Measurements from ENCODE around the gene KRT85. TPM values are rescaled to one million over a fixed set of nuclear protein-coding genes. Genes with fewer than 3 reads are reported as not detected.

KRT85 gene
- total RNA-seq, 1 donor from 2014 or later: not detected

DNA sequence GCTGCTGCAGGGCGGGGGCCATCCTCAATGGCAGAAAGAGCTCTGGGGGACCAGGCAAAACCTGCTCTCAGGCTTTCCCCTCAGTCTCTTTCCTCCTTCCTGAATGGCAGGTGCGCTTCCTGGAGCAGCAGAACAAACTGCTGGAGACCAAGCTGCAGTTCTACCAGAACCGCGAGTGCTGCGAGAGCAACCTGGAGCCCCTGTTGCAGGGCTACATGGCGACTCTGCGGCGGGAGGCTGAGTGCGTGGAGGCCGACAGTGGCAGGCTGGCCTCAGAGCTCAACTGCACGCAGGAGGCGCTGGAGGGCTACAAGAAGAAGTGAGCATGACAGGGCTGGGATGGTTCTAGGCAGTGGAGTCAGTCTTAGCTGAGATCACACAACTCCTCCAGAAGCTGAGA is 23.2 kb downstream of the KRT85 start:
- Histone ChIP-seq H4K20me1 (ENCODE audit: insufficient read depth, low read length) (no peaks in the 10 kb centered on the region), H3K79me2 (ENCODE audit: insufficient read depth, low read length) (no peaks in the 10 kb centered on the region), H3K4me3 (ENCODE audit: insufficient read depth, low read depth, low read length) (no peak overlapping the region), H3K27me3 (ENCODE audit: insufficient read depth, low read length) (peaks cover 2% of the 10 kb centered on the region), H3K9me3 (ENCODE audit: insufficient read depth, low read depth, low read length) (no peaks in the 10 kb centered on the region), H3K27ac (ENCODE audit: low read depth, low read length) (no peak overlapping the region), H3K36me3 (ENCODE audit: insufficient read depth, low read length) (no peaks in the 10 kb centered on the region), H3K9ac (ENCODE audit: low read length) (no peak overlapping the region), H2AFZ (ENCODE audit: low read depth, low read length) (no peak overlapping the region), H3K4me1 (ENCODE audit: insufficient read depth, low read length) (no peaks in the 10 kb centered on the region), H3K4me2 (ENCODE audit: low read length) (no peak overlapping the region)
- peaks cover 56% of the 10 kb centered on the region for H3K27me3 Mint-ChIP-seq (ENCODE audit: low read depth, unreplicated experiment)
- DNase-seq (ENCODE audit: low read depth) (no peak), FAIRE-seq (no peak)
- peaks cover 2% of the 10 kb centered on the region for H3K36me3 Mint-ChIP-seq (ENCODE audit: low read depth, unreplicated experiment)
- no peak overlapping the region for H3K27ac Mint-ChIP-seq (ENCODE audit: unreplicated experiment)
- H3K4me1 Mint-ChIP-seq (ENCODE audit: low read depth, unreplicated experiment): peaks cover 3% of the 10 kb centered on the region
- no peak overlapping the region for H3K4me3 Mint-ChIP-seq (ENCODE audit: unreplicated experiment)
- H3K9me3 Mint-ChIP-seq (ENCODE audit: unreplicated experiment): peaks cover 11% of the 10 kb centered on the region
- TF ChIP-seq, protein P1, sequence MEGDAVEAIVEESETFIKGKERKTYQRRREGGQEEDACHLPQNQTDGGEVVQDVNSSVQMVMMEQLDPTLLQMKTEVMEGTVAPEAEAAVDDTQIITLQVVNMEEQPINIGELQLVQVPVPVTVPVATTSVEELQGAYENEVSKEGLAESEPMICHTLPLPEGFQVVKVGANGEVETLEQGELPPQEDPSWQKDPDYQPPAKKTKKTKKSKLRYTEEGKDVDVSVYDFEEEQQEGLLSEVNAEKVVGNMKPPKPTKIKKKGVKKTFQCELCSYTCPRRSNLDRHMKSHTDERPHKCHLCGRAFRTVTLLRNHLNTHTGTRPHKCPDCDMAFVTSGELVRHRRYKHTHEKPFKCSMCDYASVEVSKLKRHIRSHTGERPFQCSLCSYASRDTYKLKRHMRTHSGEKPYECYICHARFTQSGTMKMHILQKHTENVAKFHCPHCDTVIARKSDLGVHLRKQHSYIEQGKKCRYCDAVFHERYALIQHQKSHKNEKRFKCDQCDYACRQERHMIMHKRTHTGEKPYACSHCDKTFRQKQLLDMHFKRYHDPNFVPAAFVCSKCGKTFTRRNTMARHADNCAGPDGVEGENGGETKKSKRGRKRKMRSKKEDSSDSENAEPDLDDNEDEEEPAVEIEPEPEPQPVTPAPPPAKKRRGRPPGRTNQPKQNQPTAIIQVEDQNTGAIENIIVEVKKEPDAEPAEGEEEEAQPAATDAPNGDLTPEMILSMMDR (IDR thresholded peaks at IDR 0.05; ENCODE audit: insufficient read depth, low read depth, low read length): no peak
- TF ChIP-seq EZH2 (IDR thresholded peaks at IDR 0.05; ENCODE audit: insufficient read depth, low read length): no peak

DNA sequence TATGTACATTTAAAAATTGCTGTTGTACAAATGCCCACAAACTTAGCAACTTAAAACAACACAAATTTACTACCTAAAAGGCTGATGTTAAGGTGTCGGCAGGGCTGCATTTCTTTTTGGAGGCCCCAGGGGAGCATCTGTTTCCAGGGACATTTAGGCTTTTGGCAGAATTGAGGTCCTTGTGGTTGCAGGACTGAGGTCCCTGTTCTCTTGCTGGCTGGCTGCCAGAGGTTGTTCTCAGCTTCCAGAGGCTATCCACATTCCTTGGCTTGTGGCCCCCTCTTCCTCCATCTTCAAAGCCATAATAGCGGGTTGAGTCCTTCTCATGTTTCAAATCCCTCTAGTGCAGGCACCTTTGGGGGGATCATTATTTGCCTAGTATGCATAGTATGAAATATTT is 23.7 kb downstream of the KRT85 start:
- Mint-ChIP-seq H3K9me3 (ENCODE audit: unreplicated experiment) (peaks cover 11% of the 10 kb centered on the region), H3K27ac (ENCODE audit: unreplicated experiment) (no peak overlapping the region), H3K4me1 (ENCODE audit: low read depth, unreplicated experiment) (peaks cover 7% of the 10 kb centered on the region), H3K4me3 (ENCODE audit: unreplicated experiment) (no peak overlapping the region), H3K36me3 (ENCODE audit: low read depth, unreplicated experiment) (peaks cover 2% of the 10 kb centered on the region), H3K27me3 (ENCODE audit: low read depth, unreplicated experiment) (peaks cover 57% of the 10 kb centered on the region)
- Histone ChIP-seq H3K79me2 (ENCODE audit: insufficient read depth, low read length) (no peaks in the 10 kb centered on the region), H3K27ac (ENCODE audit: low read depth, low read length) (no peak overlapping the region), H3K4me3 (ENCODE audit: insufficient read depth, low read depth, low read length) (no peak overlapping the region), H3K9ac (ENCODE audit: low read length) (no peak overlapping the region), H3K4me1 (ENCODE audit: insufficient read depth, low read length) (no peaks in the 10 kb centered on the region), H3K9me3 (ENCODE audit: insufficient read depth, low read depth, low read length) (no peaks in the 10 kb centered on the region), H3K27me3 (ENCODE audit: insufficient read depth, low read length) (peaks cover 2% of the 10 kb centered on the region), H2AFZ (ENCODE audit: low read depth, low read length) (no peak overlapping the region), H4K20me1 (ENCODE audit: insufficient read depth, low read length) (no peaks in the 10 kb centered on the region), H3K36me3 (ENCODE audit: insufficient read depth, low read length) (no peaks in the 10 kb centered on the region), H3K4me2 (ENCODE audit: low read length) (no peak overlapping the region)
- TF ChIP-seq, protein P1 (IDR thresholded peaks at IDR 0.05; ENCODE audit: insufficient read depth, low read depth, low read length): no peak
- TF ChIP-seq EZH2 (IDR thresholded peaks at IDR 0.05; ENCODE audit: insufficient read depth, low read length): no peak
- no peak for DNase-seq (ENCODE audit: low read depth)
- no peak for FAIRE-seq

DNA sequence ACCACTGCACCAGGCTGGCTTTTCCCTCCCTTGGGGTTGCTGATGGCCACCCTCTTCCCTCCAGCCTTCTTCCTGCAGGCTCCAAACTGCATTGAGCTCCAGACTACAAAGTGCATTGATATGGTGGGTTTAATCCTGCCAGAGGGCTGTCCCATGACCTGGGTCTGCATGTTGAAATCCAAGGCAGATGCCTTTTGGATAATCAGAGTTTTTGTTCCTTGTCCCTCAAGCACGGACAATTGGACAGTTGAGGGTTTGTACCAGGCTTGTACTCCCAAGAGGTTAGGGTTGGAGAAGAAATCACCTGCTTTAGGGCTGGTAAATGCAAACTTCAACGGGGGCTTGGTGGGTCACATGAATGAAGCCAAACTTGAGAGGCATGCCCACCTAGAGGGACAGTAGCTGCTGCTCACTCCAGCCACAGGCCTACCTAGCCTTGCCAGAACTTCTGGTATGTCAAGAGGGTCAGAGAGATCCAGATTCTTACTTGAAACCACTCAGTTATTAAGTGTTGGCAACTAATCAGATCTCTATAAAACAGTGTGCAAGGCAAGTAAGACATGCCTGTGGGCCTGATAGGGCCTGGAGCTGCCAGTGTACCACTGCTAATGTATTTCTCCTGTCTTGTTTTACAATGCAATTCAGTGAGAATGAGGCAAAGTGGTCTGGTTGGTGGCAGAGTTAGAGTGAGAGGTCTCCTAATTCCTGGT is 24.3 kb downstream of the KRT85 start:
- no peak overlapping the region for H3K4me3 Mint-ChIP-seq (ENCODE audit: unreplicated experiment)
- no peak for TF ChIP-seq EZH2 (IDR thresholded peaks at IDR 0.05; ENCODE audit: insufficient read depth, low read length)
- TF ChIP-seq, protein P1 (IDR thresholded peaks at IDR 0.05; ENCODE audit: insufficient read depth, low read depth, low read length): no peak
- Histone ChIP-seq H4K20me1 (ENCODE audit: insufficient read depth, low read length) (no peaks in the 10 kb centered on the region), H3K4me3 (ENCODE audit: insufficient read depth, low read depth, low read length) (no peak overlapping the region), H3K4me1 (ENCODE audit: insufficient read depth, low read length) (no peaks in the 10 kb centered on the region), H3K9ac (ENCODE audit: low read length) (no peak overlapping the region), H3K4me2 (ENCODE audit: low read length) (no peak overlapping the region), H3K9me3 (ENCODE audit: insufficient read depth, low read depth, low read length) (no peaks in the 10 kb centered on the region), H3K36me3 (ENCODE audit: insufficient read depth, low read length) (no peaks in the 10 kb centered on the region), H2AFZ (ENCODE audit: low read depth, low read length) (no peak overlapping the region), H3K79me2 (ENCODE audit: insufficient read depth, low read length) (no peaks in the 10 kb centered on the region), H3K27me3 (ENCODE audit: insufficient read depth, low read length) (peaks cover 2% of the 10 kb centered on the region), H3K27ac (ENCODE audit: low read depth, low read length) (no peak overlapping the region)
- DNase-seq (ENCODE audit: low read depth) (no peak), FAIRE-seq (no peak)
- peaks cover 2% of the 10 kb centered on the region for H3K36me3 Mint-ChIP-seq (ENCODE audit: low read depth, unreplicated experiment)
- H3K9me3 Mint-ChIP-seq (ENCODE audit: unreplicated experiment): peaks cover 11% of the 10 kb centered on the region
- peaks cover 9% of the 10 kb centered on the region for H3K4me1 Mint-ChIP-seq (ENCODE audit: low read depth, unreplicated experiment)
- peaks cover 52% of the 10 kb centered on the region for H3K27me3 Mint-ChIP-seq (ENCODE audit: low read depth, unreplicated experiment)
- no peak overlapping the region for H3K27ac Mint-ChIP-seq (ENCODE audit: unreplicated experiment)

Data from astrocyte (in vitro differentiated cells and primary cell).